HG03045 (cell line): ENCODE measurements around the gene SIM2.

Source experiments
- ATAC-seq: cut with Tn5 transposase; IDR thresholded peaks from one replicate; pipeline ENCODE4 v1.9.1; 2021; ENCODE audit warnings: mild to moderate bottlenecking, moderate library complexity; ENCODE audit not compliant: unreplicated experiment

Gene SIM2

DNA sequence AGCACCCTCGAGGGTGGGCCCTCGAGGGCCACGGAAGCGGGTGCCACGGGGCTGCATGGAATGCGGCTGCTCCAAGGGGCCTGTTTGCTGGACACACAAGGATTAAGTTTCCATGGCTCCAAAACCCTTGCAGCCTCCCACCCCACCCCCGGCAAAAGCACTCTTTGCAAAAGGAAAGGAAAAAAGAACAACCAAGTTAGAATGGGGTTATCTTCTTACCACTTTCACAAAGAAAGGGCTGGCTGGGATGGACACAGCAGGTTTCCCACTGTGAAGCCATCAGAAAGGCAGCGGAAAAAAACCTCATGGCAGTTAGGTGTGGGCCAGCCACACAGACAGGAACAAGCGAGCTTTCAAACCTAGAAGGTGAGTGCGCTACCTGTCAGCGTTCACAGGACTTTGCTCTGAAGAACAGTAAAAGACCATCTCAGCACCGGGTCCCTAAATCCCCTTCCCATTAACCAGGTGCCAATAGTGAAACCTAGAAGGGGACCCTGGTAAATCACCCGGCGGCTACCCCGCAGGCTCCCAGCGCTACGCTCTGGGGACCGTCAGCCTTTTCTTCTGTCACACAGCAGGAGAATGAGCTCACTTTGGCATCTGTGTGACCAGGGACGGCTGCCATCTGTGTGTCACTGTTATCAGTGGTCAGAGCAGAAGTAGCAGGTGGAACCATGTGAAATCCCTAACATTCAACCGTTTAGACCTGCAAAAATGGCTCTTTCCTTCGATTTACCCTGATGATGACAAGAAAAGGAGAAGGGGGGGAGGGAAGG is 93.0 kb downstream of the SIM2 start:
- ATAC-seq, result no peak

GRCh38 chr21:36792505-36792967 is 93.6 kb downstream of the SIM2 start:
- ATAC-seq, result no peak

GRCh38 chr21:36796070-36796469 is 97.2 kb downstream of the SIM2 start:
- no peak for ATAC-seq

GRCh38 chr21:36798491-36798890 is 99.6 kb downstream of the SIM2 start:
- no peak for ATAC-seq
